ENCODE measurements around the gene PDE9A. TPM values are rescaled to one million over a fixed set of nuclear protein-coding genes. Genes with fewer than 3 reads are reported as not detected.

The PDE9A gene
- total and polyA plus RNA-seq, 9 donors: 6.0 to 11.3 (median 9.3) TPM

DNA sequence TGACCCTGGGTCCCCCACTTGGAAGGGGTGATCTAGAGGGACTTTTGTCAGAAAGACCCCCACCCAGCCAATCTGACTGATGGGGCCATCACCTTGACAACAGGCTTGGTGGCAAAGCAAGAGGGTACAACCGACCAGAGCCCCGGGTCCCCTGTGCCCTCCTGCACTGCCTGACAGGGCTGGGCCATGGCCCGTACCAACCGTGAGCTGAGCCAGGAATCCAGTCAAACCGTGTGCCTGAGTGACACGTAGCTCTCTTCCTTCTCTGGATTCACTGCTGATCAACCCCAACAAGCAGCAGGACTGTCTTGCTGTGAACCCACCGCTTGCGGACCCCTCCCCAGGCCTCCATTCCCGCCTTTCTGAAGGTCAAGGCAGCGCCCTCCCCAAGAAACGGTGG, 27.0 kb downstream of the PDE9A start:
- Histone ChIP-seq H3K9me3 (replicated peaks; ENCODE audit: control insufficient read depth, low read depth, low read length) (no peaks in the 10 kb centered on the region), H3K27ac (ENCODE audit: low read length) (no peak overlapping the region), H3K4me3 (ENCODE audit: low read length) (no peak overlapping the region), H3K27me3 (ENCODE audit: control insufficient read depth, insufficient read depth, low read length) (no peaks in the 10 kb centered on the region), H3K4me1 (ENCODE audit: control insufficient read depth, insufficient read depth, low read length) (peaks cover 39% of the 10 kb centered on the region), H3K36me3 (ENCODE audit: control insufficient read depth, insufficient read depth, low read length) (no peaks in the 10 kb centered on the region)
- WGBS (ENCODE audit: insufficient coverage): 89% methylated on average over 11 of the region's 11 CpGs
- no peak for DNase-seq

GRCh38 chr21:42681296-42682206, 28.1 kb downstream of the PDE9A start:
- no peak overlapping the region for H3K27ac ChIP-seq (ENCODE audit: low read length)

DNA sequence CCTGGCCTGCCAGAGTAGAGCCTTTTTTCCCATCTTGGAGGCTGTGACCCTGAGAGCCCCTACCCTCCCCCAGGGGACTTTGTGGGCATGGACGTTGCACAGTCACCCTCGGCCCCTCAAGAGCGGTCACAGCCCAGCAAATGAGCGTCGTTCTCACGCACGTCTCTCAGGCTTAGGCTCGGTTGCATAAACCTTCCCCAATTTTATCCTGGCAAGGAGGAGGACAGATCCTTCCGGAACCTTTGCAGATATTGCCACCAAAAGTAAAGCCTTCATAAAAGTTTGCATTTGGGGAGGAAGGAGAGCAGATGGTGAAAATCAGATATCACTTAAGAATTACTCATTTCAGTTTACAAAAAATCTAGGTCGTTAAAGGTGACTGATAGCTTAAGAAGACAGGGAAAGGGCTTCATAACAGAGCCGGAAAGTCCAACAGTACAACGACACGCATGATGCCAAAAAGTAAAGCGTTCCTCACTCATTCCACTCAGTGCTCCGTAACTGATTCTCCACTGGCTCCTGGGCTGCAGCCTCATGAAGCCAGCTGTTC, 29.3 kb downstream of the PDE9A start:
- H3K27me3 ChIP-seq (ENCODE audit: control insufficient read depth, insufficient read depth, low read length): no peaks in the 10 kb centered on the region
- no peaks in the 10 kb centered on the region for H3K9me3 ChIP-seq (replicated peaks; ENCODE audit: control insufficient read depth, low read depth, low read length)
- peaks cover 30% of the 10 kb centered on the region for H3K4me1 ChIP-seq (ENCODE audit: control insufficient read depth, insufficient read depth, low read length)
- H3K4me3 ChIP-seq (ENCODE audit: low read length): no peak overlapping the region
- 77% methylated on average over 7 of the region's 15 CpGs for WGBS (ENCODE audit: insufficient coverage)
- DNase-seq: no peak
- H3K36me3 ChIP-seq (ENCODE audit: control insufficient read depth, insufficient read depth, low read length): peaks cover 4% of the 10 kb centered on the region
- no peak overlapping the region for H3K27ac ChIP-seq (ENCODE audit: low read length)

More at GRCh38 chr21:42681296-42682206, 28.1 kb downstream of the PDE9A start:
- H3K4me1 ChIP-seq (ENCODE audit: control insufficient read depth, insufficient read depth, low read length): peaks cover 39% of the 10 kb centered on the region
- H3K9me3 ChIP-seq (replicated peaks; ENCODE audit: control insufficient read depth, low read depth, low read length): no peaks in the 10 kb centered on the region
- WGBS (ENCODE audit: insufficient coverage): 91% methylated on average over 20 of the region's 24 CpGs
- H3K4me3 ChIP-seq (ENCODE audit: low read length): no peak overlapping the region
- H3K36me3 ChIP-seq (ENCODE audit: control insufficient read depth, insufficient read depth, low read length): peaks cover 4% of the 10 kb centered on the region
- no peaks in the 10 kb centered on the region for H3K27me3 ChIP-seq (ENCODE audit: control insufficient read depth, insufficient read depth, low read length)
- DNase-seq: no peak

GRCh38 chr21:42683371-42684108, 30.1 kb downstream of the PDE9A start:
- Histone ChIP-seq H3K27me3 (ENCODE audit: control insufficient read depth, insufficient read depth, low read length) (no peaks in the 10 kb centered on the region), H3K36me3 (ENCODE audit: control insufficient read depth, insufficient read depth, low read length) (peaks cover 9% of the 10 kb centered on the region)

DNA sequence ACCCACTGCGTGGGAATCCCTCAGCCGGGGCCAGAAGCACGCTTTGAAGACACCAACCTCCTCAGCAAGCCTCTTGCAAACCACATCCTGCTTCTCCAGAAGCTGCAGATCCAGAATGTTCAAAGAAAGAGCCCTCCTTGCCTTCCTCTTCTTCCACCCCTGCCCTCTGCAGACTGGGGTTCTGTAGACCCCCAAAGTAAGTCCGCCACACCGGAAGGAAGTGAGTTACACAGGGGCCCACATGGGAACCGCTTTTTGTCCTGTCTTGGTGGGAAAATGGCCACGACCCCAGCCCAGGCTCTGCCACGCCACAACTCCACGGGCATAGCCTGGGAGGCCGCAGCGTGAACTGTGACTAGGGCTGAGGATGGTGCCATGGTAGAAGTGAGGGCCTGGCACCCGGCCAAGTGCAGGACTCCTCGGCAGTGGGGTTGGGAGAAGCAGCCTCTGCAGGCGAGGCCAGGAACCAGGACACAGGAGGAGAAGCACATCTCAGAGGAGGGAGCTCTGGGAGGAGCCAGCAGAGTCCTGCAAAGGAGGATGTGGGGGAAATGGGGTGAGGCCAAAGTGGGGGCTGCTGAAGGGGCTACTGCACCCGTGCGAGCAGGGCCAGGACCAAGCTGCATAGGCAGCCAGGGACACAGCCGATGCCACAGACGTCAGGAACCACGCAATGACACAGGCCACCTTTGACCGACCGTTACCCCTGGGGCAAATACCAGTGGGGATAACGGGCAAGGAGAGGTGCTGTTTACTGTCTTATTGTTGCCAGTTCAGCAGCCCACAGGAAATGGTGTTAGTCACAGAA, 30.9 kb downstream of the PDE9A start:
- Histone ChIP-seq H3K9me3 (replicated peaks; ENCODE audit: control insufficient read depth, low read depth, low read length) (no peaks in the 10 kb centered on the region), H3K4me3 (ENCODE audit: low read length) (no peak overlapping the region), H3K27me3 (ENCODE audit: control insufficient read depth, insufficient read depth, low read length) (no peaks in the 10 kb centered on the region), H3K36me3 (ENCODE audit: control insufficient read depth, insufficient read depth, low read length) (peaks cover 9% of the 10 kb centered on the region), H3K27ac (ENCODE audit: low read length) (no peak overlapping the region), H3K4me1 (ENCODE audit: control insufficient read depth, insufficient read depth, low read length) (peaks cover 17% of the 10 kb centered on the region)
- no peak for DNase-seq
- WGBS (ENCODE audit: insufficient coverage): 70% methylated on average over 19 of the region's 22 CpGs

More at GRCh38 chr21:42683371-42684108, 30.1 kb downstream of the PDE9A start:
- Histone ChIP-seq H3K27ac (ENCODE audit: low read length) (no peak overlapping the region), H3K4me3 (ENCODE audit: low read length) (no peak overlapping the region), H3K9me3 (replicated peaks; ENCODE audit: control insufficient read depth, low read depth, low read length) (no peaks in the 10 kb centered on the region), H3K4me1 (ENCODE audit: control insufficient read depth, insufficient read depth, low read length) (peaks cover 22% of the 10 kb centered on the region)
- WGBS (ENCODE audit: insufficient coverage): 89% methylated on average over 14 of the region's 19 CpGs
- DNase-seq: no peak

DNA sequence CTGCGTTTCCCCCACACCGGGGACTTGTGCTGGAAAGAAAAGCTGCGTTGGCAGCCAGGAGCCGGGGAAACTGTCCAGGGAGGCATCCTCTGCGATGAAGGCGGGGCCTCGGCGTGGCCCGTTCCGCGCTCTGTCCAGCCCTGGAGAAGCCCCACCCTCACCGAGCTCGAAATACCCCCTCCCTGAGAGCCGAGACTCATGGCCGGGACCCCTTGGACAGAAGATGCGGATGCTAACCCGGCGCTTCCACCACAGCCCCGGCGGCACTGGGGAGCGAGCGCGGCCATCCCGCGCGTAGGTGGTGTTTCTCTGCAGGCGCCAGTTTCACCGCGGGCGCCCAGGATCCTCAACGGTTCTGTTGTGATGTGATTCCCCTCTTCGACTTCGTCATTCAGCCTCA, 31.6 kb downstream of the PDE9A start:
- Histone ChIP-seq H3K4me3 (ENCODE audit: low read length) (no peak overlapping the region), H3K4me1 (ENCODE audit: control insufficient read depth, insufficient read depth, low read length) (peaks cover 17% of the 10 kb centered on the region), H3K36me3 (ENCODE audit: control insufficient read depth, insufficient read depth, low read length) (peaks cover 9% of the 10 kb centered on the region), H3K27ac (ENCODE audit: low read length) (no peak overlapping the region), H3K9me3 (replicated peaks; ENCODE audit: control insufficient read depth, low read depth, low read length) (no peaks in the 10 kb centered on the region), H3K27me3 (ENCODE audit: control insufficient read depth, insufficient read depth, low read length) (no peaks in the 10 kb centered on the region)
- peak; percentile 45 for DNase-seq
- 68% methylated on average over 23 of the region's 33 CpGs for WGBS (ENCODE audit: insufficient coverage)

DNA sequence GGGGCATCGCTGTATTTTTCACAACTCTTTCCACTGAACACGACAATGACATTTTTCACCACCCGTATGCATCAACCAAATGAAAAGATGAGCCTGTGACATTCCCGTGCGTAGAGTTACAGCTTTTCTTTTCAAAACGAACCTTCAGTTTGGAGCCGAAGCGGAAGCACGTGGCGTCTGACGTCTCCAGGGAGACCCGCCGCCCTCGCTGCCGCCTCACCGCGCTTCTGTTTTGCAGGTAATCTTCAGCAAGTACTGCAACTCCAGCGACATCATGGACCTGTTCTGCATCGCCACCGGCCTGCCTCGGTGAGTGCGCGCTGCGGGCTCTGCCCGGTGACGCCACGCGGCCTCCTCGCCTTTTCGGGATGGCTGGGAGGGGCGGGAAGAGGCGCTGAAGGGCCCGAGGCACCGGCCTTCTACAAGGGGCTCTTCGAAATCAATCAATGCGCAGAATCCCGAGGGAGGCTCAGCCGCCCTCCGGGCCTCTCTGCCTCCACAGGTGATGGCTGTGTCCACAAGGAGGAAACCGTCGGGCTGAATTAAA, 32.6 kb downstream of the PDE9A start:
- Histone ChIP-seq H3K27ac (ENCODE audit: low read length) (no peak overlapping the region), H3K9me3 (replicated peaks; ENCODE audit: control insufficient read depth, low read depth, low read length) (no peaks in the 10 kb centered on the region), H3K27me3 (ENCODE audit: control insufficient read depth, insufficient read depth, low read length) (no peaks in the 10 kb centered on the region), H3K36me3 (ENCODE audit: control insufficient read depth, insufficient read depth, low read length) (peaks cover 17% of the 10 kb centered on the region), H3K4me3 (ENCODE audit: low read length) (no peak overlapping the region), H3K4me1 (ENCODE audit: control insufficient read depth, insufficient read depth, low read length) (peaks cover 17% of the 10 kb centered on the region)
- DNase-seq: no peak
- 95% methylated on average over 41 of the region's 41 CpGs for WGBS (ENCODE audit: insufficient coverage)

- WGBS (ENCODE audit: insufficient coverage): 93% methylated on average over 18 of the region's 18 CpGs
- H3K4me3 ChIP-seq (ENCODE audit: low read length): no peak overlapping the region
- no peak for DNase-seq
- no peaks in the 10 kb centered on the region for H3K27me3 ChIP-seq (ENCODE audit: control insufficient read depth, insufficient read depth, low read length)
- H3K27ac ChIP-seq (ENCODE audit: low read length): no peak overlapping the region
- H3K9me3 ChIP-seq (replicated peaks; ENCODE audit: control insufficient read depth, low read depth, low read length): no peaks in the 10 kb centered on the region
- H3K36me3 ChIP-seq (ENCODE audit: control insufficient read depth, insufficient read depth, low read length): peaks cover 22% of the 10 kb centered on the region
- H3K4me1 ChIP-seq (ENCODE audit: control insufficient read depth, insufficient read depth, low read length): peaks cover 15% of the 10 kb centered on the region
Observed at GRCh38 chr21:42687796-42688195, 34.4 kb downstream of the PDE9A start.

DNA sequence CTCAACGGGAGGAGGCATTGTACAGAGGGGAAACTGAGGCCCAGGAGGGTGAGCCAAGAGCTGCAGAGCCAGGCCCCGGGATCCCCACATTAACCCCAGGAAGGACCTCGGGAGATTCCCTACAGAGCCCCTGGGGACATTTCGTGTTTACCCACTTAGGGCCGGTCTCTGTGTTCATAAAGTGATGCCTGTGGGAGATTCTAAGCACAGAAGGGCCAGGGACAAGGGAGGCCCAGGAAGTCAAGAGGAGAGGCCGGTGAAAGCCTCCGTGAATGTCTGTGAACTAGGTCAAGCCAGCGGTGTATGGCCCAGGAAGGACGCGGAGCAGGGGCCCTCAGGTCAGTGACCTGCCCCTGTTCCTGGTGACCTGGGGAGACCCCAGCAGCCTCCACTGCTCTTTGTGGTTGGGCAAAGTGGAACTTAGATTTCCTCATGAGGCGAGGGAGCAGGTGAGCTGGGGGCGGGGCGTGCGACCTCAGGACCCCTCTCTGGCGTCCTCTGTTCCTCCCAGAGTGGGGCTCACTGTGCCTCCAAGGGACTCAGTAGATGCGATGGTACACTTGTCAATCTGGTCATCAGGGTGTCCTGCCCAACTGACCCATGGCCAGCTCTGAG, 34.9 kb downstream of the PDE9A start:
- DNase-seq: no peak
- Histone ChIP-seq H3K4me3 (ENCODE audit: low read length) (no peak overlapping the region), H3K27ac (ENCODE audit: low read length) (no peak overlapping the region), H3K36me3 (ENCODE audit: control insufficient read depth, insufficient read depth, low read length) (peaks cover 25% of the 10 kb centered on the region), H3K27me3 (ENCODE audit: control insufficient read depth, insufficient read depth, low read length) (no peaks in the 10 kb centered on the region), H3K4me1 (ENCODE audit: control insufficient read depth, insufficient read depth, low read length) (peaks cover 11% of the 10 kb centered on the region), H3K9me3 (replicated peaks; ENCODE audit: control insufficient read depth, low read depth, low read length) (no peaks in the 10 kb centered on the region)
- 85% methylated on average over 9 of the region's 16 CpGs for WGBS (ENCODE audit: insufficient coverage)

Measured in muscle of leg (tissue), 11 donors.